Kidney epithelial cell (primary cell): ENCODE results near the gene PLS3. TPM values are rescaled to one million over a fixed set of nuclear protein-coding genes. Genes with fewer than 3 reads are reported as not detected.

ENCODE experiments used
- DNase-seq: peaks from one replicate; pipeline ENCODE4 v3.0.0-alpha.2; 2010; ENCODE audit warnings: low read depth
- H3K27me3 ChIP-seq: 2 replicates; pipeline ENCODE4 v1.6.0; 2011; ENCODE audit warnings: low read length; ENCODE audit not compliant: control insufficient read depth, insufficient read depth
- H3K36me3 ChIP-seq: 2 replicates; pipeline ENCODE4 v1.5.1; 2011; ENCODE audit warnings: low read length; ENCODE audit not compliant: control insufficient read depth, insufficient read depth
- H3K4me3 ChIP-seq: 2 replicates; pipeline ENCODE4 v1.5.1; 2011; ENCODE audit warnings: low read depth, mild to moderate bottlenecking, control low read depth, low read length
- CTCF ChIP-seq: IDR thresholded peaks from 2 replicates; pipeline ENCODE4 v1.5.1; 2011; ENCODE audit warnings: mild to moderate bottlenecking, moderate library complexity, low read length, control low read depth, inconsistent platforms; ENCODE audit not compliant: insufficient read depth, poor library complexity, severe bottlenecking
- total RNA-seq: library from RNA; depleted of rRNA; stranded (reverse); fragments of >200 nt; gene quantifications from 2 replicates; pipeline ENCODE4 v1.2.3, GENCODE V29; 2015

PLS3 gene
- total RNA-seq, 1 donor from 2014 or later = 79.6 TPM

- H3K36me3 ChIP-seq = no peaks in the 10 kb centered on the region
- TF ChIP-seq CTCF = no peak
- H3K27me3 ChIP-seq = peaks cover 2% of the 10 kb centered on the region
- no peak for DNase-seq
- no peak overlapping the region for H3K4me3 ChIP-seq
Measured at GRCh38 chrX:115602308-115602707, 41.3 kb downstream of the PLS3 start.

GRCh38 chrX:115602729-115603389 lies 41.9 kb downstream of the PLS3 start:
- Histone ChIP-seq H3K27me3 (peaks cover 2% of the 10 kb centered on the region), H3K36me3 (no peaks in the 10 kb centered on the region), H3K4me3 (no peak overlapping the region)
- no peak for DNase-seq
- TF ChIP-seq CTCF = no peak

- TF ChIP-seq CTCF = no peak
- no peak for DNase-seq
- Histone ChIP-seq H3K36me3 (no peaks in the 10 kb centered on the region), H3K27me3 (peaks cover 2% of the 10 kb centered on the region), H3K4me3 (no peak overlapping the region)
Measured at GRCh38 chrX:115603534-115604074, 42.6 kb downstream of the PLS3 start.

- Histone ChIP-seq H3K36me3 (no peaks in the 10 kb centered on the region), H3K27me3 (peaks cover under 1% of the 10 kb centered on the region), H3K4me3 (no peak overlapping the region)
- no peak for DNase-seq
- no peak for TF ChIP-seq CTCF
Measured at GRCh38 chrX:115606861-115607260, 45.9 kb downstream of the PLS3 start.

GRCh38 chrX:115609621-115610020 lies 48.6 kb downstream of the PLS3 start:
- no peak for DNase-seq
- H3K4me3 ChIP-seq = no peak overlapping the region
- H3K27me3 ChIP-seq = no peaks in the 10 kb centered on the region
- H3K36me3 ChIP-seq = no peaks in the 10 kb centered on the region
- no peak for TF ChIP-seq CTCF
